GM18517 (cell line): ENCODE data around the gene KIF21A.

Source experiments
- ATAC-seq: cut with Tn5 transposase; IDR thresholded peaks from one replicate; pipeline ENCODE4 v1.9.1; 2021; ENCODE audit warnings: mild to moderate bottlenecking, moderate library complexity; ENCODE audit not compliant: unreplicated experiment

The KIF21A gene

GRCh38 chr12:39440101-39440500, 2.8 kb downstream of the KIF21A start:
- ATAC-seq = no peak

GRCh38 chr12:39435531-39435930, 7.4 kb downstream of the KIF21A start:
- no peak for ATAC-seq

DNA sequence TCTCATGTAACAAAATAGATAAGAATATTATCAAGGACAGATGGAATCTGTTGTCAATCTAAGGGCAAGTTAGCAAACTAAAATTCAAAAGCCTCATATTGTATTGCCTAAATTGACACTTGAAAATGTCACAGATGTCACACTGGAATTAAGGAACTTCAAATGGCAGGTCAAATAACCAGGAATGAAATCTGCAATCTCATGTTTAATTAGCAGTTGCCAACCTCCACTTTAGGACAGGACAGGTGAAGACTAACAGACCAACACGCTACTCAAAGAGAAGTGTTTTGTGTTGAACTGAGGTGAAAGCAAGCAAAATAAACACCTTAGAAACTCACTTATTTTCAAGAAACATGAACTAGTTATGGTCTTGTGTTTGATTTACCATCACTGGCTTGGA, 11.1 kb downstream of the KIF21A start:
- ATAC-seq = no peak

- no peak for ATAC-seq
Observed at GRCh38 chr12:39431002-39431796, 11.7 kb downstream of the KIF21A start.

DNA sequence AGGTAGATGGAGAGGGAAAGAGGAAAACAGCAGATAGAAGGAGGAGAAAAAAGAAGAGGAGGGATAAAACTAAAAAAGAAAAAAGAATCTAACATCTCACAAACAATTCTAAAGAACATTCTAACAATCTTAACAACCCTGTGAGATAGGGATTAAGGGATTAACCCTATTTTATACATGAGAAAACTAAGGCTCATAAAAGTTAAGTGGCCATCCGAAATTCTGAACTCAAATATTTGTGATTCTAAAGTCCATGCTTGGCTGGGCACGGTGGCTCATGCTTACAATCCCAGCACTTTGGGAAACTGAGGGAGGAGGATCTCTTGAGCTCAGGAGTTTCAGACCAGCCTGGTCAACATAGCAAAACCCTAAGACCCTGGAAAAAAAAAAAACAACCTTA, 13.1 kb downstream of the KIF21A start:
- no peak for ATAC-seq

GRCh38 chr12:39427360-39427808, 15.5 kb downstream of the KIF21A start:
- no peak for ATAC-seq

DNA sequence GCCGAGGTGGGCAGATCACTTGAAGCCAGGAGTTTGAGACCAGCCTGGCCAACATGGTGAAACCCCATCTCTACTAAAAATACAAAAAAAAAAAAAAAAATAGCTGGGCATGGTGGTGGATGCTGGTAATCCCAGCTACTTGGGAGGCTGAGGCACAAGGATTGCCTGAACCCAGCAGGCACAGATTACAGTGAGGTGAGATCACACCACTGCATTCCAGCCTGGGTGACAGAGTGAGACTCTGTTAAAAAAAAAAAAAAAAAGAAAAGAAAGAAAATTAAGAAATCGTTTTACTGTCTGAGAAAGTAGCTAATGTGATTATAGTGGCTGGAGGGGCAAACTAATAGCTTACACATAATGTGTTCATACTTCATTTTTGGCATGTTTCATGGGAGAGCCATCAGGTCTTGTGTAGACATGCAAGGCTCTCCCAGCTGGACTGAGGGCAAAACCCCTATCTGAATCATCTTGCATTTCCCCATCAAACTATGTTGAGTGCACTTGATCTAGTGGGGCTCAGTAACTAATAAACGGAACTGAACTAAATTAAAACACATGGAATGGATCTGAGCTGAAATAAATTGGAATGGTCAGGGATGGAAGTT, 16.2 kb downstream of the KIF21A start:
- no peak for ATAC-seq

DNA sequence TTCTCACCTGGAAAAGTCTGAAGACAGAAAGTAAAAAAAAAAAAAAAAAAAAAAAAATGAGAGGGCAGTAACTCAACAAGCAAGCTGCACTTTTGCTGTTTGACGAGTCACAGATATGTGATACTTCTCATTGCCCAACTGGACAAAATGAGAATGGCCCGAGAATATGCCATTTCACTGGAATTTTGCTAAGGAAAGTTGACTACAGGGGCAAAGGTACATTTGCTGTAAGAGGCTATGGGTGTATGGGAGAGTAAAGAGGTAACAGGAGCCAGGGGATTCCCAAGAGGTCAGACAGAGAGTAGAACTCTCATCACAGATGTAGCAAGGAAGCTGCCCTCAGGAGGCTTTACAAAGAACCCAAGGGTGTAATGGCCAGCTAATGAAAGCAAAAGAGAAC, 22.9 kb downstream of the KIF21A start:
- ATAC-seq = no peak

DNA sequence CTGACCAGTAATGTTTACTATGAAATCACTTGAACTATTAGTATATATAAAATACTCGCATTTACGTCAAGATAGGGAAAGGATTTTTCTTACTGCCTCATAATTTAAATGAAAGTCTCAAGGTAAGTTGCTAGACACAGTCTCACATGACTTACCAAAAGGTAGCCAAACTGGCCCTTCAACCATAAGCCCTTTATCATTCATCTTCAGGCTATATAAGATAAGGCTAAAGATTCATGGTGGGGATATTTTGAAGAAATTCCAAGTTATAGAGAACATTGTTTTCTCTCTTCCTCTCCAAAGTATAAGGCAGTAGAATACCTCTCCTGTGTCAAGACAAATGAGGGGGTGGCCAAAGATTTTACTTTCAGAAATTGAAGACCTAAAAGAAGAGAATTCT, 23.4 kb downstream of the KIF21A start:
- ATAC-seq = no peak

- no peak for ATAC-seq
Observed at GRCh38 chr12:39417916-39418315, 25.0 kb downstream of the KIF21A start.

DNA sequence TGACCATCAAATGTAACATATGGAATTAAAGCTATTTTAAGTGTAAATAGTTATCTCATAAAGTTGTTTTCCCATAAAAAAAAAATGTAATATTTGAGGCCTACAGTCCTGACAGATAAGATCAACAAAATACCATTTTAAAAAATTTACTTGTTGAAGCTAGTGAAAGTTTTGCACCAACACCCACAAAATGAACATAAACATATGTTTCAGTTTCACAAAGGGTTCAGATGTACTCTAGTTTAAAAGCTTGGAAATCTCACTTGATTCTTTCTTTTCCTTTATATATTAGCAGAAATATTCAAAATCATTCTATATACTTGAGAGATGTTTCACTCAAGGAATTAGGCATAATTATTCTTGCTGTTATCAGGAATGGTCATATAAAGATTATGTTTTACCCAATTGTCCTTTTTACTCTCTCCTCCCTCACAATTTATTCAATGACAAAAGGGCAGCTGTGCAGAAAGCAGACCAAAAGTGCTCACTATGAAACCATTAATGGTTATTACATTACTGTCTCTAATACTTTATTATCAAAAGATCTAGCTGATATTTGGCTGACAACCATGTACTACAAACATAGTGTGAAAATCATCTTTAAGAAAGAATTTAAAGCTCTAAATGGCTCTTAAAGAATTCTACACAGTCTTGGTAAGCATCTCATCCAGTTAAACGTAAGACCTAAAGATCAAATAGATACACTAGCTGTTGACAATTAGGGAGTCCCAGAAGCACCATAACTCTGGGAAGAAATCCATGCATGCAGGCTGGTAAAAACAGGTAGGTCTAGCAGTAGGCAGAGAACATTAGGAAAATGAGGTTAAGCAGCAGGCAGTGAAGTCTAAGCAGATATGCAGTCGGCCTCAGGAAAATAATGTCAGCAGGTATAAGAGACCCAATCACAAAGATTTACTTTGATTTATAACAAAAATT, 28.8 kb downstream of the KIF21A start:
- no peak for ATAC-seq

GRCh38 chr12:39412210-39412609, 30.7 kb downstream of the KIF21A start:
- ATAC-seq = no peak

GRCh38 chr12:39406262-39406661, 36.7 kb downstream of the KIF21A start:
- no peak for ATAC-seq

DNA sequence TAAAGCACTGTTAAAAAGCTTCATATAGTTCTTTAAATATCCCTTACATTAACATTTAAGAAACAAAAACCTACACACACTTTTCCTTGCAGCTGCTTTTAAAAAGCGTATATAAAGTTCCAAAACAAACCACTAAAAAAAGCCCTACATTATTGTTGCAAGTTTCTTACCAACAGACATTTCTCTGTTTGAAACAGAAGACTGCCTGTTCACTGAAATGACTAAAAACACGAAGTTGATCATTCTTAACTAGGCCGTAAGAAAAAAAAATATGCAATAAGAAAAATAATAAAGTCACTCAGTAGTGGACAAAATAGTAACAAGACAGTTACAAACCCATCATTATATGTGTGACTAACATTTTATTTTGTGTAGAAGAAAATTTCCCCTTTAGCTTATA, 37.3 kb downstream of the KIF21A start:
- no peak for ATAC-seq

DNA sequence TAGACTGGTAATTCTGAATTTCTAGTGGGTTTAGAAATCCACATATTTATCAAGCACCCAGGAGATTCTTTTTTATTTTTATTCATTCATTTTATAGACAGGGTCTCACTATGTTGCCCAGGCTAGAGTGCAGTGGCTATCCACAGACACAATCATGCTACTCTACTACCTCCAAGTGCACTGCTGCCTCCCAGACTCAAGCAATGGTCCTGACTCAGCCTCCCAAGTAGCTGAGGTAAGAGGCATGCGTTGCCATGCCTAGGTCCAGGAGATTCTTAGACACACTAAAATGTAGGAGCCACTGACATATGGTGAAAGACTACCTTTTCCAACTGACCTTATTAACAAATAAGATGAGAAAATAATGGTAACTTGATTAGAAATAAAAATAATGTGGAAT, 38.9 kb downstream of the KIF21A start:
- no peak for ATAC-seq

- no peak for ATAC-seq
Observed at GRCh38 chr12:39403376-39403775, 39.5 kb downstream of the KIF21A start.

DNA sequence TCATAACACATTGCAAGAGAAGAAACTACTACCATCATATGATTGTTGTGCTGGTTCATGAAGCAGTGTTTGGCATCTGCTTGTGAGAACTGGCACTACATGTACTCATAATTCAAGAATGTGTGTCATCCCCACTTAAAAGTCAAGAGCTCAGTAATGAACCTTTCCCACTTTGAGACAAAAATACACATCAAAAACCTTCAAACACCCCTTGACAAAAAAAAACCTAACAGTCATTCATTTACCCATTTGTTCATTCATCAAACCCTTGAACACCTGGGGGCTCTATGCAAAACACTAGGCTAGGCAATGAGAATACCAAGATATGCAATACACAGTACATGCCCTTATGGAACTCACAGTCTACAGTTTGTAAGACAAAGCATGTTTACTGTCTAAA, 40.0 kb downstream of the KIF21A start:
- no peak for ATAC-seq

- ATAC-seq = no peak
Observed at GRCh38 chr12:39401459-39401858, 41.5 kb downstream of the KIF21A start.

GRCh38 chr12:39395866-39396265, 47.1 kb downstream of the KIF21A start:
- ATAC-seq = no peak

DNA sequence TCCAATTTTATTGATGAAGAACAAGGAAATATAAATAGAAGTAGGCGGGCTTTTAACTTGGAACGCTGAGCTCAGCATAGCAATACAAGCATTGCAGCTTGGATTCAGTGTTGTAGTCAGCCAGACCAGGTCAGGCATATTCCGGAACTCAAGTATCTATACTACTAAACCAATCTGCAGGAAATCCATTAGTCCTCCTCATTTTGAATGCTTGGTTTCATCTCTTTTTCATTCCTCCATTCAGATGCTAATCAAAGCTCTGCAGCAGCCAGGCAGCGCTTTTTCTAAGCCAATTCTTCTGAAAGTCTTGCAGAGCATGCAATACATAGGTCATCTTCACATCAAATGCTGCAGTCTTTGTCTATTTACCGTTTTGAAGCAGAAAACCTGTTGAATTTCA, 49.0 kb downstream of the KIF21A start:
- ATAC-seq = no peak

DNA sequence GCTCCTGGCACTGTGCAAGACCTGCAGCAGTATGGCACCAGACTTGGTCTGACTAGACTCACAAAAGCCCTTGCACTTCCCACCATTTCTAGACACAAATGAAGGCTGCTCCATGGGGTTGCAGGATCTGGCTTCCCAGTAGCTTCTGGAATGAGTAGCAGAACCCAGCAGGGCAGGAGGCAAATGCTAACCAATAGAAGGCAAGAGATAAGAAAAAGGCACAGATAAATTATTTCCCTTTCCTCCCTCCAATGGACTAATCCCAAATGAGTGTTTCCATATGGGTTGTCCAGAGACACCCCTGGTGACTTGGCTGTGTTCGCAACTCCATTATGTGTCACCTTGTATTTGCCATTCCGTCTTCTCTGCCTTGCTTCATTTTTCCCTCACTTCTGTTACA, 49.7 kb downstream of the KIF21A start:
- no peak for ATAC-seq
